ENCODE data around the gene UFD1. TPM values are rescaled to one million over a fixed set of nuclear protein-coding genes. Genes with fewer than 3 reads are reported as not detected.
A peak's percentile ranks its signal among the peaks of the same experiment; 100 is the strongest.

UFD1 gene
- total RNA-seq, 4 donors from 2014 or later: 4.9 to 57.2 (median 36.8) TPM

DNA sequence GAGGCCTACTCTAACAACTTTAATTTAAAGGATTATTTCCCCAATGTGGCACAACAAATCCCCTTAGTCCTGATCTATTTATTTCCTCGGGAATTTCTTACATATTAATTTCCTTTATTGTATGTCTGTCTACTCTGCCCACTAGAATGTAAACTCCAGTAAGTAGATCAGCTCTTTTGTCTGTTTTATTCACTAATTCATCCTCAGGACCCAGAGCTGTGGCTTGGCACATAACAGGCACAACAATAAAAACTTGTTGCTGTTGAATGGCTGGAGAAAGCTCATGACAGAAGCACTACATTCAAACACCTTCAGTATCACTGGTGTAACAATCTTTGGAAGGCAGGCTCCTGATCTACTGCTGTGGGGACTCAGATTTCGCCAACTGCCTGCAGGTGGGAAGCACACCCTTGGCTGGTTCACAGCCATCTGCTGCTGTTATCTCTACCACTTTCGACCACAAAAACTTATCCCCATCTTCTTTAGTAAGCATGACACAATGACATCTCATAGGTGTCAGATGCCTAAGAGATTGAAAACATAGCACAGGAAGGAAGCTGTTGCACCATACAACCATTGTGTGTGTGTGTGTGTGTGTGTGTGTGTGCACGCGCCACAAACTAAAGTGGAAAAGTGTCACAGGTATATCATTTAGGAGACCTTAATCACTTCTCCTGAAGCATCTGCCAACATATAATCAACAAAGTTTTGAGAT is 59.4 kb downstream of the UFD1 start:
- H3K27me3 ChIP-seq: no peaks in the 10 kb centered on the region
- peak; percentile 24 for DNase-seq
- TF ChIP-seq CTCF (IDR thresholded peaks at IDR 0.05): no peak
- TF ChIP-seq POLR2A (IDR thresholded peaks at IDR 0.05): no peak
- no peak for TF ChIP-seq POLR2AphosphoS5 (IDR thresholded peaks at IDR 0.05)
- no peak for TF ChIP-seq EP300 (IDR thresholded peaks at IDR 0.05; ENCODE audit: low read depth)
- in situ Hi-C loops (cut with MboI; ENCODE audit: low pct_ligation_motif_present in 1 of 4, low pct_unique_long_range_greater_than_20kb in 1 of 4, low sequenced_read_pairs in 3 of 4): no loop called here
- H3K27ac ChIP-seq: no peak overlapping the region
- intact Hi-C loops (cut with DNase I; ENCODE audit: low total_unique reads): no loop called here
- no peak overlapping the region for H3K4me3 ChIP-seq
- WGBS, 2 donors (ENCODE audit: low coverage in 1 of 2): 66 to 83% methylated on average over 2 to 5 of the region's 5 CpGs
- H3K36me3 ChIP-seq: no peaks in the 10 kb centered on the region
- peaks cover 0 to 6% (median 0%) of the 10 kb centered on the region in 4 donors for H3K4me1 ChIP-seq
- H3K9me3 ChIP-seq: no peaks in the 10 kb centered on the region

DNA sequence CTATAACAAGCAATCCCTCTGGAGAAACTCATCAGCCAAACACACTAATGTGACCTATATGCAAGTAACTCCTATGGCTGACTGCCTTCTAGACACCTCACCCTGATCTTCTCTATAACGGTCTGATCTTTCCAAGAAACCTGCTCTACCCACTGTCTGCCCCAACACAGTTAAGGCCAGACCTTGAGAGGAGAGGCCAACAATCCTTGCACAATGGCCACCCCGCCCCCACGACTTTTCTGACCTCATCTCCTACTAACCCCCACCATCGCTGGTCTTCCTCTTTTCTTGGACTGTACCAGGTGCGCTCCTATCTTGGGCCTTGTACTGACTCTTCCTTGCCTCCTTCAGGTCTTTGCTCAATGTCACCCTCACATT is 59.9 kb downstream of the UFD1 start:
- TF ChIP-seq POLR2A (IDR thresholded peaks at IDR 0.05) (no peak), POLR2AphosphoS5 (IDR thresholded peaks at IDR 0.05) (no peak), EP300 (IDR thresholded peaks at IDR 0.05; ENCODE audit: low read depth) (no peak), CTCF (IDR thresholded peaks at IDR 0.05) (no peak)
- Histone ChIP-seq H3K27ac (no peak overlapping the region), H3K36me3 (no peaks in the 10 kb centered on the region)

GRCh38 chr22:19412923-19413322 is 66.1 kb downstream of the UFD1 start:
- intact Hi-C loops (cut with DNase I; ENCODE audit: low total_unique reads) (no loop called here), in situ Hi-C loops (cut with MboI; ENCODE audit: low pct_ligation_motif_present in 1 of 4, low pct_unique_long_range_greater_than_20kb in 1 of 4, low sequenced_read_pairs in 3 of 4) (no loop called here)
- Histone ChIP-seq H3K4me1 (no peaks in the 10 kb centered on the region), H3K27me3 (no peaks in the 10 kb centered on the region), H3K27ac (no peak overlapping the region), H3K9me3 (no peaks in the 10 kb centered on the region), H3K36me3 (peaks cover 0 to 12% (median 5%) of the 10 kb centered on the region in 4 donors), H3K4me3 (no peak overlapping the region)
- WGBS, 2 donors (ENCODE audit: low coverage in 1 of 2): 72 to 77% methylated on average over 3 to 4 of the region's 4 CpGs
- TF ChIP-seq CTCF (IDR thresholded peaks at IDR 0.05): no peak
- TF ChIP-seq EP300 (IDR thresholded peaks at IDR 0.05; ENCODE audit: low read depth): no peak
- no peak for TF ChIP-seq POLR2AphosphoS5 (IDR thresholded peaks at IDR 0.05)
- TF ChIP-seq POLR2A (IDR thresholded peaks at IDR 0.05): no peak
- no peak for DNase-seq

More for the DNA sequence above, 59.9 kb downstream of the UFD1 start:
- no peaks in the 10 kb centered on the region for H3K9me3 ChIP-seq
- peaks cover 0 to 6% (median 0%) of the 10 kb centered on the region in 4 donors for H3K4me1 ChIP-seq
- 70 to 74% methylated on average over 5 of the region's 5 CpGs for WGBS, 2 donors (ENCODE audit: low coverage in 1 of 2)
- in situ Hi-C loops (cut with MboI; ENCODE audit: low pct_ligation_motif_present in 1 of 4, low pct_unique_long_range_greater_than_20kb in 1 of 4, low sequenced_read_pairs in 3 of 4): no loop called here
- intact Hi-C loops (cut with DNase I; ENCODE audit: low total_unique reads): no loop called here
- DNase-seq: no peak
- no peak overlapping the region for H3K4me3 ChIP-seq
- no peaks in the 10 kb centered on the region for H3K27me3 ChIP-seq

DNA sequence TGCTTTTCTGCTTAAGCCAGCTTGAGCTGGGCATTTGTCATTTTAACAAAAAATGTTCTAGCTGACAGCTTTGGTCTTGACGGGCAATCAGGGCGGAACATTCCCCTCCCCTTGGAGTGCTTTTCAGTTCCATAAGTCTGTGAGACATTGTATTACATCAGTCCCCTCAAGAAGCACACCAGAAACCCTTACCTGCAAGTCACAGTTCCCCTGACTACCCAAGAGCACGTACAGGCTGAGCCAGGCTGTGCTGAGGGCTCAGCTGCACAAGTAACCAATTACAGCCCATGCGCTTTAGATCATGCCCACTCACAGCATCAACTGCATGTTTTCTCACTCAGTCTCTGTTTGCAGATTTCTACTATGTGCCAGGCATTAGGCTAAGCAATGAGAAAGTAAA is 66.5 kb downstream of the UFD1 start:
- DNase-seq: no peak
- TF ChIP-seq EP300 (IDR thresholded peaks at IDR 0.05; ENCODE audit: low read depth): no peak
- TF ChIP-seq CTCF (IDR thresholded peaks at IDR 0.05): no peak
- TF ChIP-seq POLR2A (IDR thresholded peaks at IDR 0.05): no peak
- TF ChIP-seq POLR2AphosphoS5 (IDR thresholded peaks at IDR 0.05): no peak
- Histone ChIP-seq H3K27ac (no peak overlapping the region), H3K4me3 (no peak overlapping the region), H3K9me3 (no peaks in the 10 kb centered on the region), H3K4me1 (no peaks in the 10 kb centered on the region), H3K27me3 (no peaks in the 10 kb centered on the region), H3K36me3 (peaks cover 0 to 16% (median 7%) of the 10 kb centered on the region in 4 donors)
- WGBS, 2 donors (ENCODE audit: low coverage in 1 of 2): 80 to 87% methylated on average over 3 to 4 of the region's 4 CpGs
- intact Hi-C loops (cut with DNase I; ENCODE audit: low total_unique reads) (no loop called here), in situ Hi-C loops (cut with MboI; ENCODE audit: low pct_ligation_motif_present in 1 of 4, low pct_unique_long_range_greater_than_20kb in 1 of 4, low sequenced_read_pairs in 3 of 4) (no loop called here)
